ENCODE results near the gene SSTR4.
"Not testable (repeated sequence)": the region's sequence is repeated elsewhere in the genome, so short reads cannot be mapped to it uniquely, and the experiment has no call there.

Gene SSTR4

DNA sequence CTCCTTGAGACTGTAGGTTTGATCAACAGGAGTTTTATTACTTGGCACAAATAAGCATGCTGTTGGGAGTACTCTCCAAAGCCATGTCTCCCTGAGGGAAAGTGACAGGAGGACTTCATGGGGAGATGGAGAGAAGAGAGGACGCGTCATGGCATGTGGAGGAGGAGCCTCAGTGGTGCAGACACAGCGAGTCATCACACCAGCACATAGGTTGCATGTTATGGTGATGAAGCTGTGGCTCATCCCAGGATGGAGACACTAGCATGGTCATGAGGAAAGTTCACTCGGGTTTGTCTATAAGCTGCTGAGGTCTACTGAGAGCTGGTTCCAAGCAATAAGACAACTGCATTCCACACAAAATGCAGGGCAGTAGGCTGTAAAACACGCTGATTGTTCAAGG, 13.2 kb upstream of the SSTR4 start:
- H3K27ac ChIP-seq, result no peak overlapping the region
- DNase-seq, result no peak
- intact Hi-C loops (cut with DNase I; ENCODE audit: low total_unique reads), result no loop called here
- TF ChIP-seq, protein P1, sequence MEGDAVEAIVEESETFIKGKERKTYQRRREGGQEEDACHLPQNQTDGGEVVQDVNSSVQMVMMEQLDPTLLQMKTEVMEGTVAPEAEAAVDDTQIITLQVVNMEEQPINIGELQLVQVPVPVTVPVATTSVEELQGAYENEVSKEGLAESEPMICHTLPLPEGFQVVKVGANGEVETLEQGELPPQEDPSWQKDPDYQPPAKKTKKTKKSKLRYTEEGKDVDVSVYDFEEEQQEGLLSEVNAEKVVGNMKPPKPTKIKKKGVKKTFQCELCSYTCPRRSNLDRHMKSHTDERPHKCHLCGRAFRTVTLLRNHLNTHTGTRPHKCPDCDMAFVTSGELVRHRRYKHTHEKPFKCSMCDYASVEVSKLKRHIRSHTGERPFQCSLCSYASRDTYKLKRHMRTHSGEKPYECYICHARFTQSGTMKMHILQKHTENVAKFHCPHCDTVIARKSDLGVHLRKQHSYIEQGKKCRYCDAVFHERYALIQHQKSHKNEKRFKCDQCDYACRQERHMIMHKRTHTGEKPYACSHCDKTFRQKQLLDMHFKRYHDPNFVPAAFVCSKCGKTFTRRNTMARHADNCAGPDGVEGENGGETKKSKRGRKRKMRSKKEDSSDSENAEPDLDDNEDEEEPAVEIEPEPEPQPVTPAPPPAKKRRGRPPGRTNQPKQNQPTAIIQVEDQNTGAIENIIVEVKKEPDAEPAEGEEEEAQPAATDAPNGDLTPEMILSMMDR (IDR thresholded peaks at IDR 0.05), result no peak
- H3K9me3 ChIP-seq, result no peaks in the 10 kb centered on the region
- H3K27me3 ChIP-seq, result no peaks in the 10 kb centered on the region
- H3K4me1 ChIP-seq, result no peaks in the 10 kb centered on the region
- no peak overlapping the region for H3K4me3 ChIP-seq
- H3K36me3 ChIP-seq, result no peaks in the 10 kb centered on the region

DNA sequence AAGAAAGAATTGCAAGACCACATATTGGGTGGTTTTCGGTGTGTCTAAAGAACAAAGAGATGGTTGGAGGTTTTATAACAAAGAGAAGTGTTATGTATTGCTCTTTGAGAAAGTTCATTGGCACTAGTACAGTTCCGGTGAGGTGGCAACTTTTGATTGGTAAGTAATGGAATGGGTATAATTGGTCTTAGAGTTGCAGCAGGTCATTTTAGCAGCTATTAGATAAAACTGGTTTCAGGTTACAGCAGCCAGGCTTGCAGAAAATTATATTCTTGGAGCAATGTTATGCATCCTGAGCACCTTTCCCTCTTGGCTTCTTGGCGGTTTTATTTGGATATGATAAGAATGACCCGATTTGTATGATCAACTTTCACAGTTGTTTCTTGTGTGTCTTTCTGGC, 12.3 kb upstream of the SSTR4 start:
- H3K27me3 ChIP-seq, result no peaks in the 10 kb centered on the region
- no peak for DNase-seq
- H3K27ac ChIP-seq, result no peak overlapping the region
- TF ChIP-seq, protein P1 (IDR thresholded peaks at IDR 0.05), result no peak
- H3K36me3 ChIP-seq, result no peaks in the 10 kb centered on the region
- no peaks in the 10 kb centered on the region for H3K9me3 ChIP-seq
- H3K4me1 ChIP-seq, result no peaks in the 10 kb centered on the region
- intact Hi-C loops (cut with DNase I; ENCODE audit: low total_unique reads), result no loop called here
- no peak overlapping the region for H3K4me3 ChIP-seq

DNA sequence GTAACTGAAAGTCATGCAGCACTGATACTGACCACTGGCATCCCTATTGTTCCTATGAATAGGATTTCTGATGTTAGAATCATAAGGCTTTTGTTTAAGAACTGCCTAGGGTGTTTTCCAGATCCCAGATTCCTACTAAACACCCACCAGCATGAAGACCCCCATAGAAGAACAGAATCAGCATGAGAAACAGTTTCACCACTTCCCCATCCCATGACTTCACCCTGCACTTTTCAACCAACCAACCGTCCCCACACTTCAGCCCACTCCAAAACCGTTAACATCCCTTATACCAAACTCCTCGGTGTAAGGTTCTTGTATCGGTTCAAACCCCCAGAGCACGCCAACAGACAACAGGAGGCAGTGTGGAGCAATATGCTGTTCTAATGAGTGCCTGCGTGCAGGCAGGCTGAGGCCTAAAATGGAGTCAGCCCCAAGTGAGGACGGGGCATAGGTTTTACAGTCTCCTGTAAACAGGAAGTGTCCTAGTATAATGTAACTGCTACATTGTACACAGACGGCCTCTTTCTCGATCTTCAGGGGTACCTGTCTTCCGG, 11.4 kb upstream of the SSTR4 start:
- H3K27me3 ChIP-seq, result no peaks in the 10 kb centered on the region
- no peak overlapping the region for H3K4me3 ChIP-seq
- no peaks in the 10 kb centered on the region for H3K4me1 ChIP-seq
- H3K9me3 ChIP-seq, result no peaks in the 10 kb centered on the region
- no peaks in the 10 kb centered on the region for H3K36me3 ChIP-seq
- no peak overlapping the region for H3K27ac ChIP-seq
- TF ChIP-seq, protein P1 (IDR thresholded peaks at IDR 0.05), result no peak
- intact Hi-C loops (cut with DNase I; ENCODE audit: low total_unique reads), result no loop called here
- no peak for DNase-seq

DNA sequence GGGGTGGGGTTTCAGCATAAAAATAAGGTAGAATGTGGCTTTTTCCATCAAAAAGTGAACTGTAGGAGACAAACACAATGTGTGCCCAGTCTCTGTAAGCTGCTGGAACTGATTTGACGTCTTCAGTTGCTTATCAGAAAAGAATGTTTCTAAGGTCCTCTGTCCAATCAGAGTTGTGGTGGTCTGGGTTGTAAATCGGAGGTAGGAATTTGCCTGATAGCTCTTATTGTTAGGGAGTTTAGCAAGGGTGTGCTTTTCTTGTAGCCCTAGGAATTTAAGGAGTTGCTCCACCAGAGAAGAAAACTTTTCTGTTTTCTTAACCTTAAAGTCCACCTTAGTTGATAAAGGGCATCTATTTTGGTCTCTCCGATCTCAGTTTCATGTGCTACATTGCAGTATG, 10.4 kb upstream of the SSTR4 start:
- no peaks in the 10 kb centered on the region for H3K36me3 ChIP-seq
- DNase-seq, result no peak
- no peaks in the 10 kb centered on the region for H3K27me3 ChIP-seq
- no peaks in the 10 kb centered on the region for H3K9me3 ChIP-seq
- TF ChIP-seq, protein P1 (IDR thresholded peaks at IDR 0.05), result no peak
- intact Hi-C loops (cut with DNase I; ENCODE audit: low total_unique reads), result no loop called here
- no peak overlapping the region for H3K27ac ChIP-seq
- H3K4me3 ChIP-seq, result no peak overlapping the region
- no peaks in the 10 kb centered on the region for H3K4me1 ChIP-seq

DNA sequence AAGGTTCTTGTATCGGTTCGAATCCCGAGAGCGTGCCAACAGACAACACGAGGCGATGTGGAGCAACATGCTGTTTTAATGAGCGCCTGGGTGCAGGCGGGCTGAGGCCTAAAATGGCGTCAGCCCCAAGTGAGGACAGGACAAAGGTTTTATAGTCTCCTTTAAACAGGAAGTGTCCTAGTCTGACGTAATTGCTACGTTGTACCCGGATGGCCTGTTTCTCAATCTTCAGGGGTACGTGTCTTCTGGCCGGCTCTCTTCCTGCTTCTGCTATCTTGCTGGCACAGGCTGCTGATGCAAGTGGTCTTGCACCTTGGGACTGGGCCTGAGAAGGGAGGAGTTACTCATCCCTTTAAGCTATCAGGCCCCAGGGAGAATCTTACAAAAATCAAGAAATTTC, 9.6 kb upstream of the SSTR4 start:
- intact Hi-C loops (cut with DNase I; ENCODE audit: low total_unique reads); H3K27me3 ChIP-seq; H3K36me3 ChIP-seq; H3K4me3 ChIP-seq; H3K27ac ChIP-seq; DNase-seq; H3K9me3 ChIP-seq; H3K4me1 ChIP-seq: not testable (repeated sequence)

DNA sequence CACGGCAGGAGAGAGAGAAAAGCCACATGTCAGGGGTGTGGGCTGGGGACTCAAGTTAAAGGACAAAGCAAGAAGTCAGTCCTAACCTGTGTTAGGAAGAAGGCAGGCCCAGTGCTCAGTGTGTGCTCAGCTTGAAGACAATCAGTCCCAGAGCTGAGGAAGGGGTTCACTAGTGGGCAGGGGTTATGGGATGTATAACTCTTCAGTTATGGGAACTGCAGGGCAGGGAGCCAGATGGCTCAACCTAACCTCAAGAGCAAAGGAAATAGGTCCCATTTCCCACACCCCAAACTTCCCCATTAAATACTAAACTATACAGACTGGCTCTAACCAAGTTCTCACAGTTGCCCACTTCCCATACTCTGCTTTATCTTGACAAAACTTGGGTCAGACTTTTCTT, 7.4 kb upstream of the SSTR4 start:
- no peak overlapping the region for H3K4me3 ChIP-seq
- H3K27ac ChIP-seq, result no peak overlapping the region
- no peaks in the 10 kb centered on the region for H3K27me3 ChIP-seq
- no peaks in the 10 kb centered on the region for H3K36me3 ChIP-seq
- no peaks in the 10 kb centered on the region for H3K9me3 ChIP-seq
- no peaks in the 10 kb centered on the region for H3K4me1 ChIP-seq
- no peak for DNase-seq
- intact Hi-C loops (cut with DNase I; ENCODE audit: low total_unique reads), result no loop called here
- TF ChIP-seq, protein P1 (IDR thresholded peaks at IDR 0.05), result no peak
